IPS DF 4.7 (cell line): ENCODE data around the gene TENM3.

Source experiments
- DNase-seq: peaks from one replicate; pipeline ENCODE4 v3.0.0-alpha.2; 2013; ENCODE audit warnings: low spot score; ENCODE audit errors: extremely low read depth

TENM3 gene

GRCh38 chr4:182835006-182835740 lies 592.0 kb downstream of the TENM3 start:
- DNase-seq, result no peak

DNA sequence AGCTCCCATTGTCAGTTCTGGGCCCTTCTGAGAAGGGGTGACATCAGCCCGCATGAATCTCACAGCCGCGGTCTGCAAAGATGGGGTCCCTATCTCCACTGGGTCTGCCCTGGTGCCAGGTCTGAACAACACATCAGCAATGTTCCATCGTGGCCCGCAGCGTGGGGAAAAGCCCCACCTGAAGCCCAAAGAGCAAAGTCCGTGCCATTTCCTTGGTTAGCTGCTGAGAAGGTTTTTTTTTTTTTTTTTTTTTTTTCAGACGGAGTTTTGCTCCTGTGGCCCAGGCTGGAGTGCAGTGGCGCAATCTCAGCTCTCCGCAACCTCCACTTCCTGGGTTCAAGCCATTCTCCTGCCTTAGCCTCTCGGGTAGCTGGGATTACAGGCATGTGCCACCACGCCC lies 594.6 kb downstream of the TENM3 start:
- DNase-seq, result no peak

DNA sequence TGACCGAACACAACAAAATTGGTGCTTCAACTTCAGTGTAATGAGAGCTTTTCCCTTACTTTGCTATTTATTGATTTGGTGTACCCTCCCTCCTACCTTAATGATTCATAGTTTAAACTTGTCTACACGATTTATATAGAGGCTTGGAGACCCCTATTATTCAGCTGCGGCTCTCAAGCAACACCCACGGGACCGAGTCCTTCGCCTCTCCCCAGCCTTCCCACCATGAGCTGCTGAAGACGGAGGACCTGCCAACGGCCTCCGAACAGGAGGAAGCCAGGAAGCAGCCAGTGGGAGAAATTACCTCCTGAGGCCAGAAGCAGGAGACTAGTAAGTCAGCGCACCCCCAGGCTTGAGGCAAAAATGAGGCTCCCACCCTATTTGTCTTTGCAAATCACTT lies 595.3 kb downstream of the TENM3 start:
- no peak for DNase-seq

DNA sequence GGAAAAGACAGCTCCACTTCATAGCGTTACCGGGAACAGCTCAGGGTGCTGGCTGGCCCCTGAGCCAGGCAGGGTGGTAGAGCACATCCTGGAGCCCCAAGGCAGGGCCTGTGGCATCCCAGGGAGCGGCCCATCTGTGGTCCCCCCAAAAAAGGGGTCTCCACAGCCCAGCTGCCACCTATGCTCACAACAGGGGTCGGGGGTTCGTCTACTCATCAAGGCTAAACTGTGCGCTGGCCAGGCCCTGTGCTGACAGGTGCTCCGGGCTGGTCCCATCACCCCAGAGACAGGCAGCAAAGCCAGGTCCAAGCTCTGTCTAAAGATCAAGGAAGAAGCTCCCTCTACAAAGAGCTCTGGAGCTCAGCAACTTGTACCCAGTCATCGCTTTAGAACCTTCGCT lies 596.1 kb downstream of the TENM3 start:
- no peak for DNase-seq

DNA sequence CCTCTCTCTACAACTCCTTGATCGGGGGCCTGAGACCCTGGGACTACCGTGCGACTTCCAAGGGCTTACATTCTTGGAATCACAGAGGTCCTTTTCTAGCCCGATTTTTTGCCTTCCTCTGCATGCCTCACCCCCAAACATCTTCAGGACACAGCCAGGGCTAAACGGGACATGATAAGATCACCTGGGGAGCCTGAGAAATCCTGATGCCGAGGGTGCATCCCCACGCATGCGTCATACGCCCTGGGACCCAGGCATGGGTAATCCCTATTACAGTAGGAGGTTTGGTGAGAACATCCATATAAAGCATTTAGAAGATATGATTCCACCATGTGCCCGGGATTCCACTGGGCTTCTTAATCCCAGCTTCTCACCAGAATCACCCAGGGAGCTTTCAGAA lies 596.9 kb downstream of the TENM3 start:
- DNase-seq, result no peak

DNA sequence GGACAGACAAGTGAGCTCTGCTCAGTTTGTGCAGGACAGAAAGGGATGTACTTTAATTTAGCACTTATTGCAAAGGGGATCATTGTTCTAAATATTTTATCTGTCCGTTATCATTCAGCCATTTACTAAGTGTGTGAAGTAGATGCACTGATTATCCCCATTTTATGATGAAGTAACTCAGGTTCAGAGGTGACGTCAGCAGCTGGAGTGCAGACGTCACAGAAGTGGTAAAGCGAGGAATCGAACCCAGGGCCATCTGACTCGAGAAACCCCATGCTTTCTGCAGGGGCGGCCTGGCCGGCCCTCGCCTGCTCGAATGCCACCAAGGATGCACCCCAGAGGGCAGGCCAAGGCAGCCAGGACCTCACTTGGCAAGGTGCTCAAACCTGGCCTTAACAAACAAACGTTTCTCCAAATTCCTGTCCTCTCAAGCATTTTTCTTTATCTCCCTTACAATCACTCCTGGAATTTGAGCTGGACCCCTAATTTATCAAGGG lies 599.0 kb downstream of the TENM3 start:
- no peak for DNase-seq

- DNase-seq, result no peak
Measured at GRCh38 chr4:182842759-182843390, 599.7 kb downstream of the TENM3 start.

- DNase-seq, result no peak
Measured at GRCh38 chr4:182843808-182844325, 600.7 kb downstream of the TENM3 start.

GRCh38 chr4:182845618-182846017 lies 602.4 kb downstream of the TENM3 start:
- DNase-seq, result no peak

DNA sequence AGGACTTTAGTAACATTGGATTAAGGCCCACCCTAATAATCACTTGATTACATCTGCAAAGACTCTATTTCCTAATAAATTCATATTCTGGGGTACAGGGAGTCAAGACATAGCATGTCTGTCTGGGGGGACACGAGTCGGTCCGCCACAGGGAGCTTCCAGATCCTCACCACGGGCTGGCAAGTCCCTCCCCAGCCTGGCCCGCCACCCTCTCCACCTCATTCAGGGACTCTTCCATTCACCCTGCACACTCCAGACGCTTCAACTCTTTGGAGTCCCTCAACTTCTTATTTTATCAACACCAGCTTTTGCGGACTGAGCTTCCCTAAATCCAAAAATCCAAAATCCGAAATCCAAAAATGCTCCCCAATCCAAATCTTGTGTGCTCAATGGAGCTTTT lies 602.8 kb downstream of the TENM3 start:
- no peak for DNase-seq

DNA sequence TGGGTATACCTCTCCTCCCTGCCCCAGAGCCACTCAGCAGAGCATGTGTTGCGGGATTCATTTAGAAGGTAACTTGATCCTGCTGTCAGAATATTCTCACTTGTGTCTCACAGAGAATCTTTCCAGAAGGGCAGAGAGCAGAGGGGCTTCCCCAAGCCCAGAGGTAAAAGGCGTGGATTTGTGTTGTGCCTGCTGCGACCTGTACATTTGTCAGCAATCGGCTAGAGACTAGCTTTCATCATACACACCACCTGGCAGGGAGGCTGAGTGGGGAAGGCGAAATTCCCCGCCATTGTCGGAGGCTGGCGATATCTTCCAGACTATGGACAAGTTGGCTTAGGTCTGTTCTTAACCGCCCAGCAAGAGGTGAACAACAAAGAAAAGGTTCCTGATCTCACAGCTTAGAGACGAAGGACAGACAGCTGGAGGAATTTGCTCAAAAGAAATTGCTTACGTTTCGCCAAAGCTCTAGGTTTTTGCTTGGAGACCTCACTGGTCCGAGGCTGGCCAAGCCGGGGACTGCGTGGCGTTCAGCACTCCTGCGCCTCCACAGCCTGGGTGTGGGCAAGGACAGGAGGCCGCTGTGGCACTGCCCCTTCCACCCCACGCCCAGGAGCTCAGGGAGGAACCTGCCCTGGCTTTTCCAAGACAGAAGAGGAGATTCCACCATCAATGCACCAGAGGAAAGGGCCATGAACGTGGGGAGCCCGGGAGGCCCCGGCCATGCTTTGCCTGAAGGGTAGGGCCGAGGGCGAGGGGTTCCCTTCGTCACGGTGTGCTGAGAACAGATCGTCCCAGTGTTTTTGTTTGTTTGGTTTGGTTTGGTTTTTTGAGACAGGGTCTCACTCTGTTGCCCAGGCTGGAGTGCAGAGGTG lies 604.6 kb downstream of the TENM3 start:
- DNase-seq, result no peak

DNA sequence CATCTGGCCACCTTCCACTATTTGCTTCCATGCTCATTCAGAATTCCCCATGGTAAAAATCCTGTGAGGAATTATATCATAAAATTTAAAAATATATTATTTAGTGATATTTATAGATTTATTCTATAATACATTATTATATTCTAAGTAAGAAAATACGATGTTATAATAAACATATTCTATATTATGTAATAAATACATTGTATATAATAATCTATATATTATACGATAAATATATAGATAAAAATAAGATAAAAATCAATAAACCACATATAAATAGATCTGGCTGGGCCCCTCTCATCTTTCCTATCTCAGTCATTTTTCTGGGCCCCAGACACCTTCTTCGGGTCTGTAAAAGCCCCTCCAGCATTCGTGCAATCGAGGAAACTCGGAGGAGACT lies 605.5 kb downstream of the TENM3 start:
- no peak for DNase-seq
